ENCODE data around the gene SBNO2. TPM values are rescaled to one million over a fixed set of nuclear protein-coding genes. Genes with fewer than 3 reads are reported as not detected.

The SBNO2 gene
- total RNA-seq, 1 donor from 2014 or later: 48.8 TPM

GRCh38 chr19:1220976-1221903, 47.2 kb upstream of the SBNO2 start:
- no peaks in the 10 kb centered on the region for H3K36me3 ChIP-seq (ENCODE audit: control insufficient read depth, insufficient read depth, low read length)
- peak; percentile 64 for TF ChIP-seq CTCF (IDR thresholded peaks at IDR 0.05; ENCODE audit: insufficient read depth, low read length, poor library complexity, severe bottlenecking)
- H3K27me3 ChIP-seq (ENCODE audit: control insufficient read depth, insufficient read depth, low read length): no peaks in the 10 kb centered on the region
- DNase-seq (ENCODE audit: low read depth): no peak
- H3K4me3 ChIP-seq (ENCODE audit: low read depth, low read length): no peak overlapping the region

- no peaks in the 10 kb centered on the region for H3K27me3 ChIP-seq (ENCODE audit: control insufficient read depth, insufficient read depth, low read length)
- no peaks in the 10 kb centered on the region for H3K36me3 ChIP-seq (ENCODE audit: control insufficient read depth, insufficient read depth, low read length)
- no peak overlapping the region for H3K4me3 ChIP-seq (ENCODE audit: low read depth, low read length)
- DNase-seq (ENCODE audit: low read depth): no peak
- TF ChIP-seq CTCF (IDR thresholded peaks at IDR 0.05; ENCODE audit: insufficient read depth, low read length, poor library complexity, severe bottlenecking): peak; percentile 17
Measured at GRCh38 chr19:1220477-1220930, 46.4 kb upstream of the SBNO2 start.

GRCh38 chr19:1219786-1220476, 45.9 kb upstream of the SBNO2 start:
- Histone ChIP-seq H3K27me3 (ENCODE audit: control insufficient read depth, insufficient read depth, low read length) (no peaks in the 10 kb centered on the region), H3K36me3 (ENCODE audit: control insufficient read depth, insufficient read depth, low read length) (no peaks in the 10 kb centered on the region), H3K4me3 (ENCODE audit: low read depth, low read length) (no peak overlapping the region)
- no peak for TF ChIP-seq CTCF (IDR thresholded peaks at IDR 0.05; ENCODE audit: insufficient read depth, low read length, poor library complexity, severe bottlenecking)
- no peak for DNase-seq (ENCODE audit: low read depth)

GRCh38 chr19:1218751-1219567, 44.9 kb upstream of the SBNO2 start:
- no peak for DNase-seq (ENCODE audit: low read depth)
- TF ChIP-seq CTCF (IDR thresholded peaks at IDR 0.05; ENCODE audit: insufficient read depth, low read length, poor library complexity, severe bottlenecking): no peak
- no peaks in the 10 kb centered on the region for H3K27me3 ChIP-seq (ENCODE audit: control insufficient read depth, insufficient read depth, low read length)
- H3K4me3 ChIP-seq (ENCODE audit: low read depth, low read length): no peak overlapping the region
- no peaks in the 10 kb centered on the region for H3K36me3 ChIP-seq (ENCODE audit: control insufficient read depth, insufficient read depth, low read length)

- Histone ChIP-seq H3K4me3 (ENCODE audit: low read depth, low read length) (no peak overlapping the region), H3K36me3 (ENCODE audit: control insufficient read depth, insufficient read depth, low read length) (no peaks in the 10 kb centered on the region), H3K27me3 (ENCODE audit: control insufficient read depth, insufficient read depth, low read length) (no peaks in the 10 kb centered on the region)
- TF ChIP-seq CTCF (IDR thresholded peaks at IDR 0.05; ENCODE audit: insufficient read depth, low read length, poor library complexity, severe bottlenecking): no peak
- no peak for DNase-seq (ENCODE audit: low read depth)
Measured at GRCh38 chr19:1217366-1217765, 43.3 kb upstream of the SBNO2 start.

Data from kidney epithelial cell (primary cell).